Activated naive CD4-positive, alpha-beta T cell (primary cell): ENCODE measurements around the gene NMNAT2.

Experiments
- DNase-seq, 4 experiments: peaks; one replicate each; lab custom pipeline; 2025; lab: John Stamatoyannopoulos, UW

The NMNAT2 gene

DNA sequence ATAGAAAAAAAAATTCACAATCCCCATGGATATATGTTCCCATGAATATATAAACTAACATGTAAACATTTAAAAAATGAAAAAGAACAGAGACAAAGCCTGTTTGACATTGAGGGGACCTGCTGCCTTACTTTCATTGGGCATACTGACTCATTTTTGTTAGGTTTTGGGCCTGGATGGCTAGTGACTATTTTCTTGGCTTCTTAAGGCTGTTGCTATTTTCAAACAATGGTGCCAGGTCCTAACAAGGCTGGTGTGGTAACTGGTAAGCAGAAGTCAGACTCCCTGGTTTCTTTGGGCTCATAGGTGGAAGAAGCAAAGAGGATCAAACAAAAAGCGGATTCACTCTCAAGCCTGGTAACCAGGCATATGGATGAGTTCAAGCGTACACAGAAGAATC, 181.1 kb downstream of the NMNAT2 start:
- no peak for DNase-seq

DNA sequence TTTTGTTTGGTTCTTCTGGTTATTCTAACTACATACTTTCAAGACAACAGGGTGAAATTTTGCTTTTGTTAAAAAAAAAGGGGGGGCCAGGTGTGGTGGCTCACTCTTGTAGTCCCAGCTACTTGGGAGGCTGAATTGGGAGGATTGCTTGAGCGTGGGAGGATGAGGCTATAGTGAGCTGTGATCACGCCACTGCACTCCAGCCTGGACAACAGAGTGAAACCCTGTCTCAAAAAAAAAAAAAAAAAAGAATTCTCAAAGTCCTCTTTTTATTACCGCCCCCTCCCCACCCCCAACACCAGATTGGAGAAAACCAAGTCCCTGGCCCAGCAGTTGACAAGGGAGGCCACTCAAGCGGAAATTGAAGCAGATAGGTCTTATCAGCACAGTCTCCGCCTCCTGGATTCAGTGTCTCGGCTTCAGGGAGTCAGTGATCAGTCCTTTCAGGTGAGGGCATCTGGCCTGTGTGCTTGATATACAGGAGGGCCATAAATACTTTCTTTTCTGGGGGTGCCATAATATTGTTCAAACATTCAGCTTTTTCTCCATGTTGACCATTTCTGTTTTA, 181.9 kb downstream of the NMNAT2 start:
- no peak for DNase-seq

DNA sequence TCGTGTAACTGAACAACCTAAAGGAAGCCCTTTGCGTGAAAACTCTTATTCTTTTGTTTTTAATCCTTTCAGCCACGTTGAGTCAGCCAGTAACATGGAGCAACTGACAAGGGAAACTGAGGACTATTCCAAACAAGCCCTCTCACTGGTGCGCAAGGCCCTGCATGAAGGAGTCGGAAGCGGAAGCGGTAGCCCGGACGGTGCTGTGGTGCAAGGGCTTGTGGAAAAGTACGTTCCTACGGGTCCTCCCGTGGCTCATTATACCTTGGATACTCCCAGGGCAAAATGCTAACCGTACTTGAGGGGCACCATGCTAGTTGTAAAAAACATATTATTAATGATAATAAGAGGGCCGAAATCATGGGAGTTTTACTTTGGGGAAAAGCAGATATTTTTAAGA, 182.7 kb downstream of the NMNAT2 start:
- no peak for DNase-seq

DNA sequence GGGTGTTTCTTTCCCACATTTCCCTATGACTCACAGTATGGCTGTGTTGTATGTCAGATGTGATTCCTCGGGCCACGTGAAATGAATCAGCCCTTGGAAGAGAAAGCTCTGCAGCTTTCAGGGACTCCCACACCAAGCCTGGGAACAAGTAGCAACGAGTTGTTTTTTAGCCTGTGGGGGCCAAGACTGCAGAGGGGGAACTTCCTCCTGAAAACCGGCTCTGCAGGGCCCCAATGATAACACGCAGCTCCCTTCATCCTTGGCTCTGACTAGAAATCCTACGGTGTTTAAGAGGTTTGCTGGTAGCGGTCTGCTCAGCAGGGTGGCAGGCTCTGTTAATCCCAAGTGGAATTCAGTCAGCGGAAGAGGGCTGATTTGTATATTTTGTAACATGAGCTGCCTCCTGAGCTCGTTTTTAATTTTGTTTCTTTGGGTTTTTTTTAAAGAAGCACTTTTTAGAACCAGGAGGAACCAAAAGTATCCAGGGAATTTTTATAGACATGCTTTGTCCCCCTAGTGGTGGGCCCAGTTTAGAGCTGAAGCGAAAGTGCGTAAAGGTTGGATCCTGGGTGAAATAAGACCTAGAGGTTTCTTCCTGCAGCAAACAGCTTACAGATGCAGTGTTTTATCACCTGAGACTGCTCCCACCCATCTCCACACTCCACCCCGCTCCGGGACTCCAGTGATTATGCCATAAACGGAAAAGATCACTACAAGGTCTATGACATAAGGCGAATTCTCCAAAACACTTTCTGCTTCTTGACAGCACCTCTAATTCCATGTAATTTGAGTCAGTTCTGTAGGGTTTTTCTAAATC, 183.3 kb downstream of the NMNAT2 start:
- no peak for DNase-seq

DNA sequence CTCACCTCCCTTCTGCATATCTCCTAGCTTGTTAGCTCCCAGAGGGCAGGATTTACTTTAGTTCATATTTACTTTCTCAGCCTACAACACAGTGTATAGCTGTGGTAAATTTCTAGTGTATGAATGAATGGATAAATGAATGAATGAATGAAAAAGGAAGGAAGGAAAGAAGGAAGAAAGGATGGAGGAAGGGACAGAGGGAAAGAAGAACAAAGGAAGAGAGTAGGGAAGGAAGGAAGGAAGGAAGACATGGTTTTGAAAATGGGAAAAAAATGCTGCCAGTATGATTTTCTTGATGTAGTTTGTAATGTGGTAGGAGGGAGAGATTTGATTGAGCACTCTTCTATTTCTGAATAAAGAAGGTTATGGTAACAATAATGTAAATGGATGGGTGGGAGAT, 185.1 kb downstream of the NMNAT2 start:
- no peak for DNase-seq

DNA sequence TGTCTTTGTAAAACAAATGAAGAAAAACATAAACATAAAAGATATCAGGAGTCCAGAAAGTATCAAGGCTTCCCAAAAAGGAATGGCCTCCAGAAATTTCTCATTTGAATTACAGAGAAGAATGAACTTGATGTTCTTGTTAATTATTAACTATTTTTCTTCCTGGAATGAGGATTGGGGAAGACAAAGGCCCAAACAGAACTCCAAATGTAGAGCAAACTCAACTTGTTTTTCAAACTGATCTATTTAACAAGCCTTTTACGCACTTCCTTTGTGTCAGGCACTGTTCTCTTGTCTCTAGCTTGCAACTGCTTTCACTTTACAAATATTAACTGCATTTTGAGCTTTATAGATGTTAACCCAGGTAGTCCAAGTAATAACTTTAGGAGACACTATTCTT, 186.6 kb downstream of the NMNAT2 start:
- no peak for DNase-seq

DNA sequence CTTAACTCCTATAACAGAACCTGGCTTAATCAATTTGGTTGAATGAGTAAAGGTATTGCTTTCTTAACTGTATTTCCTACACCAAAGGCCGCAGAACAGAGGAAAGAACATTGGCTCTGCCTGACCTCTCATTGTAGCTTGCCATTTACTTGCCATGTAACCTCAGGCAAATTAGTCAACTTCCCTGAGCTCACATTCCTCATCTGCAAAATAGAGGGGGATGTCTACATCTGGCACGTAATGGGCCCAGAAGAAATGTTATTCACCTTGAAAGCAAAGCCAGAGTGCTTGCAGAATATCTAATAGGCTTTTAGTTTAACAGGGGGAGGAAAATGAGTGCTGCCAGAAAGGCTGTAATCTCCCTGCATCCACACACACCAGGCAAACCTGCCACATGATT, 187.8 kb downstream of the NMNAT2 start:
- DNase-seq: no peak

DNA sequence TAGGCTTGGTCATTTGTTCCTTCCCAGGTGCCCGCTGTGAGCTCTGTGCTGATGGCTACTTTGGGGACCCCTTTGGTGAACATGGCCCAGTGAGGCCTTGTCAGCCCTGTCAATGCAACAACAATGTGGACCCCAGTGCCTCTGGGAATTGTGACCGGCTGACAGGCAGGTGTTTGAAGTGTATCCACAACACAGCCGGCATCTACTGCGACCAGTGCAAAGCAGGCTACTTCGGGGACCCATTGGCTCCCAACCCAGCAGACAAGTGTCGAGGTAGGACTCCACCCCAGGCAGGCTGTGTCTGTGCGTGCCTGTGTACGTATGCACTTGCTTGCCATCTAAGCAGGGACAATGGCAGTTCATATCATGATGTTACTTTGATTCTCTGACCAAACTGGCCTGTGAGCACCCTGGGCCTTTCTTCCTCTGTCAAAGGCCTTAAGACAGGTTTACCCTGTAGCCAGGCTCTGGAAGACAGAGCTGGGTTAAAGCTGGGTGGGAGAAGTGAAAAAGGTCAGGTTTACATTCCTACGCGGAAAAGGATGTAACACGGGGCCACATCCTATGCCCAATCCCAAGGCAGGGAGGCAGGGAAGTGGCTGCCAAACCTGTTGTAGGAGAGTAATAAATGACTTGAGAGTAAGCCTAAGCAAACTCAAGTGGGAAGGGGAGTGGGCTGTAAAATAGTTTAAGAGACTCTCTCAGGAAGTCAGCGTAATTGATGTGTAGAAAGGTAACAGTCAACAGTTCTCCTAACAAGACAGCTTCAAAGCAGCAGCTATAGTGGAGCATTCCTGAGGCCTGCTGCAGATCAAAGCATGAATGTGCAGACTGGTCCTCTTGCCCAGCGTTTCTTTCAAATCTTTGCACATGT, 189.6 kb downstream of the NMNAT2 start:
- DNase-seq: no peak

DNA sequence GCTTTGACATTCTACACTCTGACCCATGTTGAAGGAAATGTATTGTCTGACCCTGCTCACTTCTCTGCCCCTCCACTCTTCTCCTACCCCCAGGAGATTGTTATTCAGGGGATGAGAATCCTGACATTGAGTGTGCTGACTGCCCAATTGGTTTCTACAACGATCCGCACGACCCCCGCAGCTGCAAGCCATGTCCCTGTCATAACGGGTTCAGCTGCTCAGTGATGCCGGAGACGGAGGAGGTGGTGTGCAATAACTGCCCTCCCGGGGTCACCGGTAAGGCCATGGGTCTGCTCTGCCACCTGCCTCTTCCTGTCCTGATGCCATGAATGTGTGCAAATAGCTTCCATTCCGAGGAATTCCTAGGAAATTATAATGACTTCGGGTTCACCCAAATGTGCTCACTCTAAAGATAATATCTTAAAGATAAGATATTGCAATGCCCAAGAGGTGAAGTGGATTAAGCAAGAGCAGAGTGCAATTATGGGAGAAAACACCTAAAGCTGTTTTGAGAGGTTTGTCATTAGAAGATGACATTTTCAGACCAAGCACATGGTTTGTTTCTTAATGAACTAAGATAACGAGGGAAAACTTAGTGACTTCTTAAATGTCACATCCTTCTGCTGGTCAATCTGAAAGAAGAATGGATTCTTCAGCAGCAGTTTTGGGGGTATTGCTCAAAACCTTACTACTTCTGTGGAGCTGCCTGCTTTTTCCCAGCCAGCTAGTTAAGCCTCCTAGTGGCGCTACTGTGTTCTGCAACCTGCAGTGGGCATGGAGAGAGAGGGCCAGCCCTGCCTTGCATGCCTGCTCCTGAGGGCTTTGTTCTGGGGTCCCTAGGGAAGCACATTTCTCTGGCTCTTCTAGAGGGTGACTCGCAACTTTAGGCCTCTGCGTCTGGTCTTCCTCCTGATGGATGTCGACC, 190.5 kb downstream of the NMNAT2 start:
- DNase-seq: peak in 1 of 4 experiments; percentile 5

DNA sequence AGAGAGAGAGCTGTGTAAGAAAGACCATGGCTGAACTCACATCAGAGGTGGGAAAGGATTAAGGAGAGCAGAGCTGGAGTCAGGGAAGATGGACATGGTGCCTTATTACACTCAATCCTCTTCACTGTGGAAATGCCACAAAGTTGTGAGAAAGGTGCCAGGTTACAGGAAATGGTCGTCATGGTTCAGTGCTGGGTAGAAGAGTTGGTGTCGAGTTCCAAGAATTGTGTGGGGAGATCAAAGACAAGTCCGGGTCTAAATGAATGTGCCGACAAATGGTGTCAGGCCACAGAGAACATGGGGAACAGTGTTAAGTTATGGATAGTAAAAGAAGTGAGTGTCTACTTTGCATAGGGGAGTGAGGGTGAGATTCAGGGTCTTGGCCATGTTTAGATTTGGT, 191.2 kb downstream of the NMNAT2 start:
- no peak for DNase-seq

DNA sequence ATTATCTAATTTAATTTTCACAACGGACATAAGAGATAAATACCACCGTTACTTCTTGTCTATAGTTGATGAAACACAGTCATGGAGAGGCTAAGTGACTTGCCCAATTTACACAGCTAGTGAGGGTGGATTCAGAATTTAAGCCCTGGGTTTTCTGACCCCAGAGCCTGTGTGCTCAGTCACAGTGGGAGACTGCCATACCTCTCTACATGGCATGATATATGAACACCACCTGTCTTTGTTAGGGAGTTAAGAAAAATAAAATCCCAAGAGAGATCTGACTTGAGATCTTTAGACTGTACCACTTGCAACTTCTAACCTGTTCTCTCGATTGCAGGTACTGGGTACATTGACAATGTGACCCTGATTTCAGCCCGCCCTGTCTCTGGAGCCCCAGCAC, 191.8 kb downstream of the NMNAT2 start:
- no peak for DNase-seq

DNA sequence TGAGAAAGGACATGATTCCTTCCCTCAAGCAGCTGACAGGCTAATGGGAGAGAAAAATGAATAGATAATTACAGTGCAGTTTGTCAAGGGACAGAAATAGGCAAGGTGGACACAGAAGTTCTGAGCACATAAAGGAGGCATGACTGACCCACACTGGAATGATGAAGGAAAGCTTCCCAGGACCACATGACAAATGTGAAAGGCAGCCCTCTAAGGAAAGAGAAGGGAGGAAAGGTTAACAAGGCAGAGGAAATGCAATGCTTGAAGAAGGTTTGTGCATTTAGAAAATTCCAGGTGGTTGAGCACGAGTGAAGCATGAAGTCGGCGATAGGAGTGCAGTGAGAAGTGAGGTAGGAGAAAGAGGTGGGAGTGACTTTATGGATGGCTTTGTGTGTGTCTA, 194.7 kb downstream of the NMNAT2 start:
- DNase-seq: no peak

DNA sequence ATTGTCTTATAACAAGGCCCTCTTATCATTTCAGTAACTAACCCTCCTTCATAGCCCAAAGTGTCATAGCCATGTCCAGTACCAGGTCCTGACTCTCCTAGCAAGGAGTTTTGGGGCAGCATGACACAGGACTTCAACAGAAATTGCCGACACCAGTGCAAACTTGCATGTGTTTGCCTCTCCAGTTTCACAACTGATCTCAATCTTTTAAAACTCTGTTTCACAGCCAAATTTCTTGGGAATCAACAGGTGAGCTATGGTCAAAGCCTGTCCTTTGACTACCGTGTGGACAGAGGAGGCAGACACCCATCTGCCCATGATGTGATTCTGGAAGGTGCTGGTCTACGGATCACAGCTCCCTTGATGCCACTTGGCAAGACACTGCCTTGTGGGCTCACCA, 195.3 kb downstream of the NMNAT2 start:
- no peak for DNase-seq

DNA sequence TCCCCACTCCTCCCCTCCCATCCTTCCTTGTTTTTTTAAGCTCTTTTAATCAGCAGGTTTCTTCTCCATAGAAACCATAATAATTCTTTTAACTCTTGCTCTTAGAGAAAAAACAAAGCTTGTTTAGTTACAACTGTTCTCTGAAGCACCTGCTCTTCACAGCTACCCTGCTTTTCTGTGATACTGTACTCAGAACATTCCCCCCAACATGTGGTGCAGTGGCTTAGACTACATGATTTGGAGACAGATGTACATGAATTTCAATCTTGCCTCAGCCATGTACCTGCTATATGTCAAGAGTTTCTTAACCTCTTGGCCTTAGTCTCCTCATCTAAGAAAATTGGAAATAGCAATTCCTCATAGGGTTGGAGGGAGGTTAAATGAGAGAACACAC, 198.6 kb downstream of the NMNAT2 start:
- DNase-seq: no peak

DNA sequence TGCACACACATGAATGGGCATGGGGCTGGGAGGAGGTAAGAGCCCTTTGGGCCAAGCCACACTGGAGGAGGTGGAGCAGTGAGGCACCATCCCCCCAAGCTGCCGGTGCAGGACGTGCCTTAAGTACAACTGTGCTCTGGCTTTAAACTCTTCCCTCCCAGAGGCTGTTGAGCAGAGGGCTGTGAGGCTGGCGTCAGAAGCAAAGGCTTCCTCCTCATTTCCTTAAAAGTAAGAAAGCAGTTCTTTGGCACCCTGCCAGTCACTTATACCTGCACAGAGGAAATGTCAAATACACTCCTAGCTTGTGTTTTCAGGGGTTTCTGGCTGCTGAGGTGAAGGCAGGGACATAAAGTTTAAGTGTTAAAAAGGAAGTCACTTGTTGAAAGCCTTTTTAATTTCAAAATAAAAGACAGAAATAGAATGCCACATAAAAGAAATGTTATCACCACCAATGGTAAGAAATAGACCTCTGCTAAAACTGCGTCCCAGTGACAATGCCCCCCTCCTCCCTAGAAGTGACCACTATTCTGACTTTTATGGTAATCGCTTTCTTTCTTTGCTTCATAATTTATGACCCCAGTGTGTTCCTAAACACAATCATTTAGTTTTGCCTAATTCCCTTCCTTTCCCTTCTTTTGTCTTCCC, 199.1 kb downstream of the NMNAT2 start:
- DNase-seq: peak in 2 of 4 experiments; percentile 27 to 43

DNA sequence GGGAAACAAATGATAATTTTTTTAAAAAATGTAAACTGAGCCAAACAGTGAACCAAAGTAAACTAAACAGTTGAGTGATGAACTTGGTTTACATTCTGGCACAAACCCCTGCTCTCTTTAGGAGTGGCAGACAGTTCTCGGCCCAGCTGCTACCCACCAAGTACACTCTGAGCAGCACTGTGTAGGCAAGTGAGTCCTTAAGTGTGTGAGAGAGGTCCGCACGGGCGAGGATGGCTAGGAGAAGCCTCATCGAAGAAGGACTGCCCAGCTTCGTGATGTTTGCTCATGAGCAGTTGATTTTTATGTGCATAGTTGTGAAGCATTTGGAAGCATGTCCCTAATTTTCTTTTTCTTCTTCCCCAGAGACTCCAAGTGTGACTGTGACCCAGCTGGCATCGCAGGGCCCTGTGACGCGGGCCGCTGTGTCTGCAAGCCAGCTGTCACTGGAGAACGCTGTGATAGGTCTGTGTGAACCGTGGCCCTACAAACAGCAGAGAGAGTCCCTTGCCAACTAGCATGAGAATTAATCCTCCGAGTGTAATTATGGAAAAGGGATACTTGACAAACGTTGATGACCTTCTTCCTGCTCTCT, 200.1 kb downstream of the NMNAT2 start:
- DNase-seq: no peak

DNA sequence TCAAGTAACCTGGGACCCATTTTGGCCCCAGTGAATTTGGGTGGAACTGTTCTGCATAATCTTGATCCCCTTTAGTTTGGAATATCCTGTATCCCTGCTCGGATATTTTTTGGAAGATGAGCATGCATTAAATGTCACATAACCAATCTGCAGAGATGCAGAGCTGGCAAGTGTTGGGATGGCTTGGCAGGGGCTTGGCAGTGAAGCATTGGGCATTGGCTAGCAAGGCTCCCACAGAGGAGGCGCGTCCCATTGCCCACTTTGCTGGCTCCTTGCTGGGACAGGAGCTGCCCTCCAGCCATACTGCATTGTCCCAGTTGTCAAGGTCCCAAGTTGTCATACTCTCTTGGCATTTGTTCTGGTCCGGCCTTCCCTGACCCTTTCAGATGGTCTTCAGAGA, 202.2 kb downstream of the NMNAT2 start:
- no peak for DNase-seq

DNA sequence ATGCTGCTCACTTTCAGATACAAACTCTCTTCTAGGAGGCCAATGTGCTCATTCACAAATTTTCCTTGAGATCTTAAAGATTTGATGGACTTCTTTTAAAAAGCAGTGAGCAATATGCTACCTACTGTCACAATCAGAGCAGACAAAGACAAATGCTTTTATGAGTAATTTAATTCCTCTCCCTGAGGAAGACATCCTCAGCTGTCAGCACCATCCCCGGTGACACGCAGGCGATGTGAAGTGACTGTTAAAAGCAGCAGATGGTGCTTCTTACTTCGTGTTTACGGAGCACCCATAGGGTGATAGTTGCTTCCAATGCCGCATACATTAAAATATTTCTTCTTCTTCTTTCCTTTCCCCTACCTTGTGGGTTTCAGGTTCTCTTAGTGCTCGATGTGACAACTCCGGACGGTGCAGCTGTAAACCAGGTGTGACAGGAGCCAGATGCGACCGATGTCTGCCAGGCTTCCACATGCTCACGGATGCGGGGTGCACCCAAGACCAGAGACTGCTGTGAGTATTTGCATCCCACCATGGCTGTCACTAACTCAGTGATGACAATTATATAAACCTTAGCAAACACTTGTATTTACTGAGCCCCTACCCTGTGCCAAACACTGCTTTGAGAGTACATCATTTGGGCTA, 203.0 kb downstream of the NMNAT2 start:
- no peak for DNase-seq

DNA sequence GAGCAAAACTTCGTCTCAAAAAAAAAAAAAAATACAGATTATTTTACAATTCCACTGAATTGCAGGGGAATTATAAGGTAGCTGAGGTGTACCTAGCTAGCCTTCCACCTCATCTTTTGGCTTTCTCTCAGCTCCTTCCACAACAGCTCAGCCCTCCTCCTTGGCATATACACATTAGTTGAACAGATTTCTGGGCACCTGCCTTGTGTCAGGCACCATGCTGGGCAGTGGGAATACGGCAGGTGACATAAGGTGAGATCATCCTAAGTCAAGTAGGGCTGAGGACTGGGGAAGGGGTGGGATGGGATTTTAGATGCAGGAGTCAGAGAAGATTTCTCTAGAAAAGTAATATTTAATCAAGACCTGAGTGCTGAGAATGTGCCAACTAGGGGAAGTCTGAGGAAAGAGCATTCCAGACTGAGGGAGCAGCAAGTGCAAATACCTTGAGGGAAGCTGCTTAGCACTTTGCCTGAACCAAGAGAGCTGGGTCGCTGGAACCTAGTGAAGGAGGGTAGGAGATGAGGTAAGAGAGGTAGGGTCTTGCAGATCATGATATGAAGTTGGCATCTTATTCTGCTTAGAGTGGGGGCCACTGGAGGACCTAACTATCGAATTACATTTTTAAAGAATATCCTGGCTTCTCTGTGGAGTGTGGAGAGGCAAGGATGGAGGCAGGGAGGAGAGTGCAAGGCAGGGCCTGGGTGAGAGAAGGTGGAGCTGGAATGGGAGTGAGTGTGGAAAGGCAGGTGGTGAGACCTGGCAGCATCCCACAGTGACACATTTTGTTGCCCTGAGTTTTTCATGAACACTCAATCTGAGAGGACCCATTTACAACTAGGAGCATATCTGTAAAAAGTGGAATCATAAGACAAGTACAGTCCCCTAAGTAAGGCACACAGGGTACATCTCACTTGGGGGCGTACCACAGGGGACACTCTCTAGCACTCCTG, 203.9 kb downstream of the NMNAT2 start:
- no peak for DNase-seq
